Mesodermal cell (in vitro differentiated cells): ENCODE data around the gene EHBP1.

Experiments used
- H3K27ac ChIP-seq: 2 replicates; pipeline ENCODE4 v1.7.0; 2013; ENCODE audit warnings: mild to moderate bottlenecking, low read depth, low read length, moderate library complexity; ENCODE audit not compliant: severe bottlenecking
- H3K36me3 ChIP-seq: 2 replicates; pipeline ENCODE4 v1.7.1; 2013; ENCODE audit warnings: mild to moderate bottlenecking, low read length, moderate library complexity; ENCODE audit not compliant: control insufficient read depth, insufficient read depth
- H3K4me1 ChIP-seq: one replicate; pipeline ENCODE4 v1.7.1; 2013; ENCODE audit warnings: mild to moderate bottlenecking, low read length; ENCODE audit not compliant: insufficient read depth, control insufficient read depth, poor library complexity, severe bottlenecking
- H3K4me3 ChIP-seq: 2 replicates; pipeline ENCODE4 v1.7.0; 2013; ENCODE audit warnings: low read length, control low read depth, mild to moderate bottlenecking; ENCODE audit not compliant: insufficient read depth, poor library complexity, severe bottlenecking; ENCODE audit errors: extremely low read depth
- H3K9me3 ChIP-seq: 2 replicates; pipeline ENCODE4 v1.7.1; 2013; ENCODE audit warnings: mild to moderate bottlenecking, low read length, moderate library complexity; ENCODE audit not compliant: control insufficient read depth
- WGBS, 2 experiments: methylation state at CpG; one replicate each; pipeline ENCODE4 v1.1.5; 2013; ENCODE audit warnings: missing lambda C conversion rate in 2 of 2; ENCODE audit not compliant: insufficient coverage in 2 of 2; 5-methylcytosine and 5-hydroxymethylcytosine counted together

Gene EHBP1

DNA sequence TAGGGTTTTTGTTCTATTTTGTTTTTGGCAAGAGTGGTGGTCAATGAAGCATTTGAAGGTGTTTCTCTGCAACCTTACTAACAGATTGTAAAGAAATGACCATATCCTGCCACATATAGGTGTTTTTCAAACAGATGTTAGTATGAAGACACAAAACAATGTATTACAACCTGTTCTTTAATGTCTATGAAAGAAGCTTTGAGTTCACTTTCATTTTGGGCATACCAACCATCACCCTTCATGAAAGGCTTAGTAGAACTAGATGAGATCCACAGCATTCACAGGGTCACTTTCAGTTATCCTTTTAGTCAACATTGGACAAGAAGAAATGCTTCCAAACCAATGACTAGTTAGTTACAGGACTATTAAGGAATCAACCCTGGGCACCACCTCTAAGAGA lies 95.1 kb downstream of the EHBP1 start:
- H3K4me1 ChIP-seq = no peaks in the 10 kb centered on the region
- H3K27ac ChIP-seq = no peak overlapping the region
- no peaks in the 10 kb centered on the region for H3K36me3 ChIP-seq
- no peak overlapping the region for H3K4me3 ChIP-seq
- no peaks in the 10 kb centered on the region for H3K9me3 ChIP-seq

DNA sequence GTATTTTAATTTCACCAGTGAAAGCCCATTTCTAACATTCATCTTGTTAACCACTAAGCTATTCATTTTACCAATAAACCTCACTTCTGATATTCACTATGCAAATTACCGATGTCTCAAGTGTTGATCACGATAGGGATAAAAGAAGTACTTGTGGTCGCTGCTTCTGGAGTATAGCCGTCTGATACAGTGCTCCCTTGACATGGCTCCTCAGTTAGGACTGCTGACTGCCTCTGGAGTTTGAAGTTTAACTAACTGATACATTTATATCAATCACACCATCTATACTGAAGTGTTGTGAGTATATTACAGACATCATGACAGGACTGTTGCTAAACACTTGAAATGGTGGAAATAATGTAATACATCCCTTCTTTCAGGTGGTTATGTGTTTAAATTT lies 95.6 kb downstream of the EHBP1 start:
- no peaks in the 10 kb centered on the region for H3K9me3 ChIP-seq
- no peak overlapping the region for H3K4me3 ChIP-seq
- 87% methylated on average over 3 of the region's 4 CpGs; no CpG with 5 or more reads in 1 of the 2 experiments for WGBS, 2 experiments
- H3K36me3 ChIP-seq = no peaks in the 10 kb centered on the region
- H3K4me1 ChIP-seq = no peaks in the 10 kb centered on the region
- no peak overlapping the region for H3K27ac ChIP-seq

DNA sequence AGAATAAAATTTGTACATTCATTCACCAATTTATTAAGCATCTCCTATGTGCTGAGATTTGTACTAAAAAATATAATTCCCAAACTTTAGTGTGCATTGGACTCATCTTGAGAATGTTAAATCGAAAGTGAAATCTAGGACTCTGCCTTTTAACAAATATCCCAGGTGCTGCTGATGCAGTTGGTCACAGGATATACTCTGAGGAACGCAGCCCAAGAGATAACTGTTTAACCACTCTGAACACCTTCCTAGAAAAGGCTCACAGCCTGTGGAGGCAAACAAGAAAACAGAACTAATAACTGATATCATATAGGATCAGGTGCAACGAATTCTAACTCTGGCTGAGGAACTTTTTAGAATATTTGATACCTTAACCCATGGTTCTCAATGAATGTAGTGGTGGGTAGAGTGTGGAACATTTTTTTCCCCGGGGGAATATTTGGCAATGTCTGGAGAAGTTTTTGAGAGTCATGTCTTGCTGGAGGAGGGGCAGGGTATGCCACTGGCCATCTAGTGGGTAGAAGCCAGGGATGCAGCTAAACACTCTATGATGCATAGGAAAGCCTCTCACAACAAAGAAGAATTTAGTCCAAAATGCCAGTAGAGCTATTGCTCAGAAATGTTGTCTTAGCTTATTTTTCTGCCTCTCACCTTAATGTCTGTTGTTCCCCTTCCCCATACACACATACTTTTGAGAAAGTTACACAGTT lies 96.5 kb downstream of the EHBP1 start:
- no peaks in the 10 kb centered on the region for H3K36me3 ChIP-seq
- no peaks in the 10 kb centered on the region for H3K9me3 ChIP-seq
- H3K27ac ChIP-seq = no peak overlapping the region
- H3K4me1 ChIP-seq = no peaks in the 10 kb centered on the region
- H3K4me3 ChIP-seq = no peak overlapping the region
- WGBS, 2 experiments = no CpG with 5 or more reads among the region's 4 CpGs

DNA sequence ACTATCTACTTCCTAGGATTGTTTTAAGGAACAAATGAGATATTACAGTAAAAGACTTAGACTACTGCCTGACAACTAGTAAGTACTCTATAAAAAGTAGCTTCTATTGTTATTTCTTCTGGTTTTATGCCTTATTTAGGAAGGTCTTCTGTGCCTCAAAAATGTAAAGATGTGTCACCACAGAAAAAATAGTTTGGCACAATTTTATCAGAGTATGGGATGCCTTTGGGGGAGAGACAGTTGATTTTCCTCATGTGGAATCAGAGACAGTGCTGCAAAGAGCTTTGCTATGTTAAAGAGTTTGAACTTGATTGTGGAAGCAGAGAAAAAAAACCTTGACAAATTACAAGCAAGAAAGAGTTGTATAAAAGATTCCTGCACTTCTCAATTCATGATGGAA lies 98.4 kb downstream of the EHBP1 start:
- H3K9me3 ChIP-seq = peaks cover 3% of the 10 kb centered on the region
- H3K4me1 ChIP-seq = no peaks in the 10 kb centered on the region
- no peak overlapping the region for H3K4me3 ChIP-seq

DNA sequence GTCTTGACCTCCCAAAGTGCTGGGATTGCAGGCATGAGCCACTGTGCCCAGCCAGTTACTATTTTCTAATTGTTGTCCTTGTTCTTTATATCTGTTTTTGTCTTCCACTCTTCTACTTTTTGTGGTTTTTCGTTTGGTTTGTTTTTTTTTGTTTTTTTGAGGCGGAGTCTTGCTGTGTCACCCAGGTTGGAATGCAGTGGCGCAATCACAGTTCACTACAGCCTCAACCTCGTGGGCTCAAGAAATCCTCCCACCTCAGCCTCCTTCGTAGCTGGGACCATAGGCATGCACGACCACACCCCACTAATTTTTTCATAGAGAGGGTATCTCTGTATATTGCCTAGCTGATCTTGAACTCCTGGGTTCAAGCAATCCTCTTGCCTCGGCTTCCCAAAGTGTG lies 100.7 kb downstream of the EHBP1 start:
- Histone ChIP-seq H3K4me3 (no peak overlapping the region), H3K36me3 (no peaks in the 10 kb centered on the region), H3K27ac (no peak overlapping the region), H3K9me3 (peaks cover 3% of the 10 kb centered on the region), H3K4me1 (no peaks in the 10 kb centered on the region)
- 97 to 100% methylated on average over 2 to 4 of the region's 7 CpGs for WGBS, 2 experiments

More for the DNA sequence above, 98.4 kb downstream of the EHBP1 start:
- no peaks in the 10 kb centered on the region for H3K36me3 ChIP-seq
- H3K27ac ChIP-seq = no peak overlapping the region

DNA sequence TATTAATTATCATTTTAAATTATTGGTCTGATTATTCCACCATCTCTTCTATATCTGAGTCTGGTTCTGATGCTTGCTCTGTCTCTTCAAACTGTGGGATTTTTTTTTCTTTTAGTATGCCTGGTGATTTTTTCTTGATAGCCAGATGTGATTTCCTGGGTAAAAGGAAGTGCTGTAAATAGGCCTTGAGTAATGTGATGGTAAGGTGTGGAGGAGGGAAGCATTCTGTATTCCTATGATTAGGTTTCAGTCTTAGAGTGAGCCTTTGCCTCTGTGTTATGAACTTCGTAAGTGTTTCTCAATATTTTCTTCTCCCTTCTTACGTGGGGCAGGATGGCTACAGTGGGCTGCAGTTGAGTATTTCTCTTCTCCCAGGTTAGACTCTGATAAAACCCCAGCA lies 103.0 kb downstream of the EHBP1 start:
- no peak overlapping the region for H3K4me3 ChIP-seq
- peaks cover 3% of the 10 kb centered on the region for H3K9me3 ChIP-seq
- no peak overlapping the region for H3K27ac ChIP-seq
- H3K4me1 ChIP-seq = no peaks in the 10 kb centered on the region
- WGBS, 2 experiments = no CpG with 5 or more reads among the region's 2 CpGs
- no peaks in the 10 kb centered on the region for H3K36me3 ChIP-seq

DNA sequence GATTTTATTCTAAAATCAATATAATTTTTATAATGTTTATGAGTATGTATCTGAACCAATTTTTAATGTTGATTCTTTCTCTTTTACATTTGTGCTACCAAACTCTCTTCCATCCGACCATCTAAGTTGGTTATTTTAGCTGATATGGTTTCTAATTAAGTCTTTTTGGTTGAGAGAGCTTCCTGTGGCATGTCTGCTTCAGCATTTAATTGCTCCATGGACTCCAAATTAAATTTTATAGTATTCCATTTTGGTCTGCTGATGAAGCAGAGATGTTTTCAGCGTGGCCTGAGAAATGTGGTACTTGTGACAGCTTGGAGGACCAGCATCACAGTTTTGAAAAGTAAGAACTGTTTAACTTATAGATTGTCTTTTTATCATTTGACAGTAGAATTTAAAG lies 105.6 kb downstream of the EHBP1 start:
- Histone ChIP-seq H3K4me1 (no peaks in the 10 kb centered on the region), H3K36me3 (no peaks in the 10 kb centered on the region), H3K4me3 (no peak overlapping the region), H3K27ac (no peak overlapping the region), H3K9me3 (peaks cover 3% of the 10 kb centered on the region)
- 100% methylated on average over 1 of the region's 2 CpGs; no CpG with 5 or more reads in 1 of the 2 experiments for WGBS, 2 experiments

DNA sequence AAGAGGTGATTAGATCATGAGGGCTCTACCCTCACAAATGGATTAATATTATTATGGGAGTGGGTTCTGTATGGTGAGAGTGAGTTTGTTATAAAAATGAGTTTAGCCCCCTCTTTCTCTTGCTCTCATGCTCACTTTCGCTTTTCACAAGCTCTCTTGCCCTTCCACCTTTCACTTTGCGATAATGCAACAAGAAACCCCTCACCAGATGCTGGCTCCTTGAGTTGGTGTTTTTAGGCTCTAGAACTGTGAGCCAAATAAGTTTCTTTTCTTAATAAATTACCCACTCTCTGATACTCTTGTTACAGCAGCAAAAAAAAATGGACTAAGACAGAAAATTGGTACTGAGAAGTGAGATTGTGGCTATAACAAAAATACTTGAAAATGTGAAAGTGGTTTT lies 106.5 kb downstream of the EHBP1 start:
- H3K4me1 ChIP-seq = no peaks in the 10 kb centered on the region
- no CpG with 5 or more reads among the region's 2 CpGs for WGBS, 2 experiments

DNA sequence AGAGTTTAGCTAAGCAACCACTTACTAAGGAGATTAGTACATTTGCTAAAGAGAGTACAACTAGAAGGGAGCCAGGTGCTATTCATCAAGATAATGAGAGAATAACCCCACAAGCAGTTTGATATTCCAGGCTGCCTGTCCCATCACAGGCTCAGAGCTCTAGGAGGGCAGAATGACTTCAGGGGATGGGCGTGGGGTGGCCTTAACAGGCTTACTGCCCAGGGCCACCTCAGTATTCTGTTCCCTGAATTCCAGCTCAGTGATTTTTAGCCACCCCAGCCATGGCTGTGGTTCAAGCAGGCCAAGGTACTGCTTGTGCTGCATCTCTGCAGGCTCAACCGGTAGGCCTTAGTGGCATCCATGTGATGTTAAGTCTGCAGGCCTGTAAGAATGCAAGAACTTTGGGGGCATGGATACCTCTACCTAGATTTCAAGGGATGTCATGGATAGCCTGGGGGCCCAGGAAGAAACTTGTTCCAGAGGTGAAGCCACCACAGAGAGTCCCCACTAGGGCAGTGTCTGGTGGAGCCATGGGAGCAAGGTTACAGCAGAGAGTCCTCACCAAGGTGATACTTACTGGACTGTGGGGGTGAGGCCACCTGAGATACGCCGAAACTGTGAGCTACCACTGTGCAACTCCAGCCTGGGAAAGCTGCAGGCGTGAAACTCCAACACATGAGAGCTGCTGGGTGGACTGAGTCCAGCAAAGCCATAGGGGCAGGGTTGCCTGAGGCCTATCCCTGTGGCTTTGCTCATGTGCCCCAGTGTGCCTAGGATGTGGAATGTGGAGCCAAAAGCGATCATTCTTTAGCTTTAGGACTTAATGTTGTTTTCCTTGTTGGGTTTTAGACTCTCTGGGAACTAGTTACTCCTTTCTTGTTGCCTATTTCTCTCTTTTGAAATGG lies 107.7 kb downstream of the EHBP1 start:
- 72 to 76% methylated on average over 5 to 6 of the region's 6 CpGs for WGBS, 2 experiments
- Histone ChIP-seq H3K27ac (no peak overlapping the region), H3K9me3 (no peaks in the 10 kb centered on the region), H3K4me1 (peaks cover 4% of the 10 kb centered on the region), H3K36me3 (no peaks in the 10 kb centered on the region), H3K4me3 (no peak overlapping the region)

More for the DNA sequence above, 106.5 kb downstream of the EHBP1 start:
- Histone ChIP-seq H3K36me3 (no peaks in the 10 kb centered on the region), H3K4me3 (no peak overlapping the region), H3K9me3 (peaks cover 3% of the 10 kb centered on the region), H3K27ac (no peak overlapping the region)

DNA sequence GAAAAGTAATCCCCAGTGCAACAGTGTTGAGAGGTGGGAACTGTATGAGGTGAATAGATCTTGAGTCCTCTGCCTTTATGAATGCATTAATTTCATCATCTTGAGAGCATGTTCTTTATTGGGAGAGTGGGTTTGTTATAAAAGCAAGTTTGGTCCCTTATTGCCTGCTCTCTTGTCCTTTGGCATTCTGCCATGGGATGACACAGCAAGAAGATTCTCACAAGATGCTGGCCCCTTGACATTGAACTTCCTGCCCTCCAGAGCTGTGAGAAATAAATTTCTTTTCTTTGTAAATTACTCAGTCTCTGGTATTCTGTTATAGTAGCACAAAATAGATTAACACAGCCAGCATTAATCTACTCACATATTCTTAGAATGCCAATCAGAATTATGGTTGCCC lies 108.6 kb downstream of the EHBP1 start:
- Histone ChIP-seq H3K27ac (no peak overlapping the region), H3K36me3 (no peaks in the 10 kb centered on the region)

DNA sequence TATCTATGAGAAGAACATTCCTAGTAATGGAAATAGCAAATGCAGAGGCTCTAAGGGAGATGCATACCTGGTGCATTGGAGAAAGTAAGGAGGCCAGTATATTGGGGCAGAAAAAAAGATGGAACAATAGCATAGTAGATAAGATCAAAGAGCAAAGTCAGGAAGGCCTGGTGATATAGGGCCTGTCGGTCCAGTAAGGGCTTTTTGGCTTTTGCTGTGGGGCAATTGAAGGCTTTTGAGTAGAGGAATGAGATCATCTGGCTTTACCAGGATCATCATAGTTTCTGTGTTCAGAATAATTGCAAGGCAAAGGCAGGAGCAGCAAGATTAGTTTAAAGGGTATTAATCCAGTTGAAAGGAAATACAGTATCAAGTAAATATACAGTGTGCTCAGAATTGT lies 111.8 kb downstream of the EHBP1 start:
- H3K9me3 ChIP-seq = no peaks in the 10 kb centered on the region
- 63 to 93% methylated on average over 1 of the region's 1 CpG for WGBS, 2 experiments
- no peaks in the 10 kb centered on the region for H3K36me3 ChIP-seq
- H3K4me1 ChIP-seq = peaks cover 4% of the 10 kb centered on the region
- no peak overlapping the region for H3K4me3 ChIP-seq
- no peak overlapping the region for H3K27ac ChIP-seq

More for the DNA sequence above, 108.6 kb downstream of the EHBP1 start:
- Histone ChIP-seq H3K9me3 (no peaks in the 10 kb centered on the region), H3K4me3 (no peak overlapping the region), H3K4me1 (peaks cover 4% of the 10 kb centered on the region)
